COLO668 (cell line): Measurements from ENCODE around the gene SULT6B1.
"Not testable (repeated sequence)": the region's sequence is repeated elsewhere in the genome, so short reads cannot be mapped to it uniquely, and the experiment has no call there.

Experiments
- DNase-seq: peaks from one replicate; lab custom pipeline; 2025; ENCODE audit not compliant: unreplicated experiment; lab: John Stamatoyannopoulos, UW

SULT6B1 gene

GRCh38 chr2:37196320-37197195 lies 8.1 kb upstream of the SULT6B1 start, which contains the start of gene CEBPZOS:
TSS of gene CEBPZOS (plus strand) at chr2:37196496. CDS start at chr2:37199705, 3,209 bp downstream.
- DNase-seq: peak; percentile 84

DNA sequence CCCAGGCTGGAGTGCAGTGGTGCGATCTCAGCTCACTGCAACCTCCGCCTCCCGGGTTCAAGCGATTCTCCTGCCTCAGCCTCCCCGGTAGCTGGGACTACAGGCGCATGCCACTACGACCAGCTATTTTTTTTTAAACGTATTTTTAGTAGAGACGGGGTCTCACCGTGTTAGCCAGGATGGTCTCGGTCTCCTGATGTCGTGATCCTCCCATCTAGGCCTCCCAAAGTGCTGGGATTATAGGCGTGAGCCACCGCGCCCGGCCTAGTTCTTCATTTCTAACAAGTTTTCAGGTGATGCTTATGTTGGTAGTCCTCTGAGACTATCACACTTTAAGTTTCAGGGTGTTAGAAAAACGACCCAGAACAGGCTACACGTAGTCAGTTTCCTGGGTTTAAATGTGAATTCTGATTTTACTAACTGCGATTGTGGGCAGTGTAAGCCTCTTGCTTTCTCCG lies 7.4 kb upstream of the SULT6B1 start:
- DNase-seq: not testable (repeated sequence)

DNA sequence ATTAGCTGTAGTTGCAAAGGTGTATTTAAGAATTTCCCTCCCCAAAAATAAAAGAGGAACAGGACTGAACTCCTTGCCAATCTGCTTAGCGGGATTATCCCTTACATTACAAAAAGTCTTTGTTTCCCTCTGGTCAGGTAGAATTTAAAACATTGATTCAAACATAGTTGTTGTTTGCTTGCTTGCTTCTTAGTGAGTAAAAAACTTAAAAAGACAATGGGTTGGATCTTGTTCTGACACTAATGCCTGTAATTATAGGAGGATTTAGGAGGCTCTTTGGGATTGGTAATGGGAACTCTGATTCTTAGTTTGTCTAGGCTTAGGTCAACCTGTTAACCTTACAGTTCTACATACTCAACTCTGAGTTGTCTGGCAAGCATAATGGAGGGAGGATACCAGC lies 4.1 kb upstream of the SULT6B1 start:
- DNase-seq: no peak

DNA sequence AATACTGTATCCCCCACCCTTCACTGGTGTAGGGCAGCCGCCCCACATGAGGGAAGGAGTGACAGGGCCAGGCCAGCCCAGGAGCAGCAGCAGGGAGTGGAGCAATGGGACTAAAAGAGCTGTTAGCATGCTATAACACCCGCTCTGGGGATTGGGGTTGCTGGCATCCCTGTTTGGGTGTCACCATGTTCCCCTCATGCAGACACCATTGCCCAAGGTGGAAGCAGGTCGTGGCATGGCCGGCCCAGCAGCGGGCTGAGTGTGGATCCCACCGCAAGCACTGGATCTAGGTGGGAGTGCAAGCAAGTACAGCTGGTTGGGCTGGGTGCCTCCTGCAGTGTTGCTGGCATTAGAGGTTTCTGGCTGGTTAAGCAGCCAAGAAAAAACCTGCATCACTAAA lies 3.3 kb upstream of the SULT6B1 start:
- no peak for DNase-seq

DNA sequence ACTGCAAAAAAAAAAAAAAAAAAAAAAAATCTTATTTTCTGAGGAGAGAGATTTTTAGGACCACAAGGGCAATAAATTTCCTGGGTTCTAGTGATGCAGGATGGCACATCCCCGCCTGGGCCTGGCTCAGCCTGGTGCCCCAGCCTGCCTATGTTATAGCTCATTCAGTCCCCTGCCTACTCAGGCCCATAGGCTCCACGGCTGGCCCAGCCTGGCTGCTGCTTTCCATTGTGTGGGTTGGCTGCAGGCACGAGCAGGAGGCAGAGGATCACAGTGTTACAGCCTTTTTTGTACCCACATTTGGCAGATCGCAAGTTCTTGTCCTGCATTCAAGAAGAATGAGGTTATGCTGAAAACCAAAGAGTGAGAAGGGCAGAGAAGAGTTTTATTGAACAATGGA lies 2.8 kb upstream of the SULT6B1 start:
- no peak for DNase-seq

- no peak for DNase-seq
These were observed 1.8 kb upstream of the SULT6B1 start for GRCh38 chr2:37190290-37190689.

DNA sequence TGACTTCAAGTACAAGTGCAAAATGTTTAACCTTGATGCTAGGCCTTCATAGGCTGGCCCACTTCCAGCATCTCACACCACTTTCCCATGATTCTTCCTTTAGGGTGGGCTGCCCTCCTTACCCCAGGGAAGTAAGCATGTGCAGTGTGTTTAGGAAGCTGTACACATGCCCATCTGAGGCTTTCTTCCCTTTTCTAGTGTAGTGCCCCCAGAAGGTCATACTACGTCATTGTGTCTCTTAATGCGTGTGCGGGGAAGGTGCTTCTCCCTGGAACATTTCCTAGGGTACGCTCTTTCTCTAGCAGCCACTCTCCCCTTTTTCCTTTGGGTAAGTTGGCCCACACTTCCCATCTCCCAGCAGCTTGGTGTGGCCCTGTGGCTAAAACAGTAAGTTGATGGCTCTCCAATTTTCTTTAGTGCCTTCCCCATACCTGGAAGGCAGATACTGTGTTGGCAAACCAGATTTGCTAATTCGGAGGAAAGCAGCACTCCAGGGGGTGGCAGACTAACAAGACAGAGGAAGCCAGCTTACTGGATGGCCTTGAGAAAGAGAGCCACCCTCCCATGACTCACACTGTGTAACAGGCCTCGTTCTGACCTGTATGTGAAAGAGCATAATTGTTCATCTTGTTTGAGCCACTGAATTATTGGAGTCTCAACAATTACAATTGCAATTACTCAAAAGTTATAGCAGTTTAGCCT lies 1.1 kb upstream of the SULT6B1 start:
- DNase-seq: no peak

DNA sequence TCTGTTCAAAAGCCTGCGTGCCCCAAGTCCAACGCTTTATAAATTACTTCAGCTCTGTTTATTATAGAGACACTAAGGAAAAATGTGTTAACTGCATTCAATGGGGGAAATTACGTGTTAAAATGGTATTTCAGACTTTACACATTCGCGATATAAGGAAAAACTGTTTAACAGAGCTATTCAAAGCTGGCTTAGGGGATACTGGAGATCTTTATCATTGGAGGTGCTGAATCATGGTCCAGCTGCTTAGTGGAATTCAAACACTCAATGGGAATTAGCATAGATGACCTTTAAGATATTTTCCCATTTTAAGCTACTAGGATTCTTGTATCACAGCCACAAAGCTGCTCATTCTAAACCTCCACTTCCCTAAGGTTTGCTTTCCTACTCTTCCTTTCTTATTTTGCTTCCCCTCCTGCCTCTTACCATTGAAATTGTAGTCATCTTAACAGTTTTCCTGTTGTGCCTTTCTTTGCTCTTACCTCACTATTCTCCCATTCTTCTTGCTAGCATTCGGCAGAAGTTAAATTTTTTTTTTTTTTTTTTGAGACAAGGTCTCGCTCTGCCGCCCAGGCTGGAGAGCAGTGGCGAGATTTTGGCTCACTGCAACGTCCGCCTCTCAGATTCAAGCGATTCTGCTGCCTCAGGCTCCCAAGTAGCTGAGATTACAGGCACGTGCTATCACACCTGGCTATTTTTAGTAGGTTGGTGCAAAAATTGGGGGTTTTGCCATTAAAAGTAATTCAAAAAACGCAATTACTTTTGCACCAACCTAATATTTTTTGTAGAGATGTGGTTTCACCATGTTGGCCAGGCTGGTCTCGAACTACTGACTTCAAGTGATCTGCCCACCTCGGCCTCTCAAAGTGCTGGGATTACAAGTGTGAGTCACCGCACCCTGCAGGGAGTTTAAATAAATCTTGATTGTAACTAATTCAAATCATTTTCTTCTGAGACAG lies 6.5 kb downstream of the SULT6B1 start:
- no peak for DNase-seq

DNA sequence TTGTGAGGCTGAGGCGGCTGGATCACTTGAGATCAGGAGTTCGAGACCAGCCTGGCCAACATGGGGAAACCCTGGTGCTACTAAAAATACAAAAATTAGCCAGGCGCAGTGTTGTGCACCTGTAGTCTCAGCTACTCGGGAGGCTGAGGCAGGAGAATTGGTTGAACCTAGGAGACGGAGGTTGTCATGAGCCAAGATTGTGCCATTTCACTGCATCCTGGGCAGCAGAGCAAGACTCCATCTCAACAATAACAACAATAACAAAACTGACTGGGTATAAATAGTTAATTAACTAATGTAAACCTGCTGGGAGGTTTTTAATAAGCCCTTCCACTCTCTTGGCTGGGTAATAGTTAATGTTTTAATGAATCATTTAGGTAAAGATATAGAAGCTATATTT lies 7.8 kb downstream of the SULT6B1 start:
- DNase-seq: no peak

- DNase-seq: no peak
These were observed 8.3 kb downstream of the SULT6B1 start for GRCh38 chr2:37180006-37180639.

DNA sequence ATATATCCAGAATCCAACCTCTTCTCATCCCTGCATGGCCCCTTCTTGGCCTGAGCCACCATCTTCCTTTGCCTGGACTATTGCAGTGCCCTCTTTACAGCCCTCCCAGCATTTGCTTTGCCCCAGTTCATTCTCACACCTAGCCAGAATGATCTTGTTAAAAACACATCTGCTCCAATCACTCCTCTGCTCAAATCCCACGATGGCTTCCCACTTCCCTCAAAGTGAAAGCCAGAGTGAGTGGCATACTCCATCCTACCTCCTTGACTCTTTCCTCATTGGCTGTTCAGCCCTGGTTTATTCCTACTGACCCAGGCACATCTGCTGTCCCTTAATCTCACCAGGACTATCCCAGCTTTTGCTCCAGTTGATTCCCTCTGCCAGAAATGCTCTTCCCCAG lies 14.7 kb downstream of the SULT6B1 start:
- DNase-seq: no peak

DNA sequence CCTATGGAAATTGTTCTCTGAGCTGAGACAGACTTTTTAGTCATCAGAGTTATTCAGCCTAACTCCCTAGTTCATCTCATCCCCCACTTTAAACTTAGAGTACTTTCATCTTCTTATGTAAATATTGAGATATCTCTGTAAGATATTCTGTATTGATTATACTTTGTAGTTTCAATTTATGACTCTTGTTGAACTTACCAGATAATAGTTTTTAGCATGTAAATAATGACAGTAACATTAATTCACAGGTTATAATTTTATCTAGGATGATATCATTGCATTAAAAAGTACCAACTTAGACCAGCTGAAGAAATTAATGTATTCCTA lies 16.9 kb downstream of the SULT6B1 start:
- no peak for DNase-seq

- peak; percentile 4 for DNase-seq
These were observed 20.1 kb downstream of the SULT6B1 start for GRCh38 chr2:37168217-37168981.

GRCh38 chr2:37167636-37168180 lies 20.8 kb downstream of the SULT6B1 start:
- DNase-seq: no peak

GRCh38 chr2:37164757-37165156 lies 23.7 kb downstream of the SULT6B1 start:
- DNase-seq: no peak

- DNase-seq: peak; percentile 86
These were observed 31.4 kb downstream of the SULT6B1 start, which contains the start of gene EIF2AK2 for GRCh38 chr2:37156857-37157714. TSS of gene EIF2AK2 (minus strand) at chr2:37156980. CDS start at chr2:37147806, 9,174 bp downstream.

DNA sequence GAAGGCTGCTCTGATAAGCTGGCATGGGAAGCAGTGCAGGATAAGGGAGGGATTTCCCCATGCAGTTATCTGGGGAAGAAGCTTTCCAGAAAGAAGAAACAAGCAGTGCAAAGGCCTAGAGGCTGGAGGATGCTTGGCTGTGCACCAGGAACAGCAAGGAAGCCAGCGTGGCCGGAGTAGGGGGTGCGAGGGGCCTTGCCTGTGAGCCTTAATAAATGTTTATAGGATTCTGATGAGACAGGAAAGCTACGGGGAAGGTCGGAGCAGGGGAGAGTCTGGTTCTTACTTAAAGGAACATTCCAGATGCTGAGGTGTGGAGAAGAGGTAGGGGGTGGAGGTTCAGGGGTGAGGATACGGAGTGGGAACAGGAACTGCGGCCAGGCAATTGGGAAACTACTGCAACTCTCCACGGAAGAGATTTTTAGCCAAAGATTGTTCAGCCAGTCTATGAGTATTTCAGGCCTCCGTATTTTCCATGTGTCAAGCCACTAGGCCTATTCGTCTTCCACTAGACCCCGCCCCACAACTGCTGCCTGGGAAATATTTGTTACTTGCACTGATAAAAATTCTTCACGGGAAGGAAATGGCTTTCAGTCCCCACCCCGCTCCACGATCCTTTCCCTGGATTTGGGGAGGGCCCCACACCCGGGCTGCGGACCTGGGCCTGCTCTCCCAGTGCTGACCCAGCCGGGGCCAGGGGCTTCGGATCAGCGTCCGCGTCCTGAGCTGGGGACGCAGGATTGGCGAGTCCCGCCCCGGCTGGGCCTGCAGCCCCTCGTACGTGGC lies 32.2 kb downstream of the SULT6B1 start:
- DNase-seq: peak; percentile 58

- no peak for DNase-seq
These were observed 33.7 kb downstream of the SULT6B1 start for GRCh38 chr2:37154785-37155184.
